Measurements from ENCODE around the gene ST8SIA1.

DNA sequence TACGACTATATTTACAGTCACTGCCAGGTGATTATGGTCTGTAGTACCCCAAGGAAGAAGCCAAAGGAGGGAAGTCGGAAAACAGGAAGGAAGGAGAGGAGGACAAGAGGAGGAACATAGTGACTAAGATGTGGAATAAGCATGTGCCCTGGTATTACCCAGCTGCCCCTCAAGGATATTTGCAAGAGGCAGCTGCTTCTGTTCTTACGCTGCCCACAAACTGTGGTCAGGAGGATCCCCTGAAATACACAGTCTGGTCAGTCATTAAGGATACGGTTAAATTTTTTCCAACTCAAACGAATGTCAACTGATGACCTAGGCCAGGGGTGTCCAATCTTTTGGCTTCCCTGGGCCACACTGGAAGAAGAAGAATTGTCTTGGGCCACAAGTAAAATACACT, 162.0 kb downstream of the ST8SIA1 start:
- TF ChIP-seq POLR2A (IDR thresholded peaks at IDR 0.05; ENCODE audit: low read depth, low read length) (no peak), TAF1 (IDR thresholded peaks at IDR 0.05; ENCODE audit: low read depth, low read length) (no peak), POLR2AphosphoS5 (IDR thresholded peaks at IDR 0.05; ENCODE audit: low read depth, low read length) (no peak)

All from GM12891 (cell line).